Measurements from ENCODE around the gene ADK.

The ADK gene

GRCh38 chr10:74753442-74754211 is 602.6 kb downstream of the ADK start:
- DNase-seq: no peak

- DNase-seq: no peak
Observed at GRCh38 chr10:74754381-74754821, 603.4 kb downstream of the ADK start.

DNA sequence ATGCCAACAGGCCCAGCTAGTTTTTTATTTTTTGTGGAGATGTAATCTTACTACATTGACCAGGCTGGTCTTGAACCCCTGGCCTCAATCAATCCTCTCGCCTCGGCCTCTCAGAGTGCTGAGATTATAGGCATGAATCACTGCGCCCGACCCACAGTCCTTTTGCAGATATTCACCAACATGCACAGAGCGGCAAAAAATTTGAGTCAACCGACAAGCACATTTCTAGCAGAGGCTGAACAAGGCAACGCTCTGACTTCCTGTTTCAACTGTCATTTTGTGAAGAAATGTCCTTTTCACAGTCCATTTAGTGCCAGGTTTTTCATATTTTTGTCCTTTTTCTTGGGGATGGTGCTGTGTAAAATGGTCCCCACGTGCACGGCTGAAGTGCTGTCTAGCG is 604.3 kb downstream of the ADK start:
- DNase-seq: no peak

Data from NCI-H2081 (cell line).